ENCODE data around the gene USP21.
"Not testable (repeated sequence)": the region's sequence is repeated elsewhere in the genome, so short reads cannot be mapped to it uniquely, and the experiment has no call there.

The USP21 gene, protein sequence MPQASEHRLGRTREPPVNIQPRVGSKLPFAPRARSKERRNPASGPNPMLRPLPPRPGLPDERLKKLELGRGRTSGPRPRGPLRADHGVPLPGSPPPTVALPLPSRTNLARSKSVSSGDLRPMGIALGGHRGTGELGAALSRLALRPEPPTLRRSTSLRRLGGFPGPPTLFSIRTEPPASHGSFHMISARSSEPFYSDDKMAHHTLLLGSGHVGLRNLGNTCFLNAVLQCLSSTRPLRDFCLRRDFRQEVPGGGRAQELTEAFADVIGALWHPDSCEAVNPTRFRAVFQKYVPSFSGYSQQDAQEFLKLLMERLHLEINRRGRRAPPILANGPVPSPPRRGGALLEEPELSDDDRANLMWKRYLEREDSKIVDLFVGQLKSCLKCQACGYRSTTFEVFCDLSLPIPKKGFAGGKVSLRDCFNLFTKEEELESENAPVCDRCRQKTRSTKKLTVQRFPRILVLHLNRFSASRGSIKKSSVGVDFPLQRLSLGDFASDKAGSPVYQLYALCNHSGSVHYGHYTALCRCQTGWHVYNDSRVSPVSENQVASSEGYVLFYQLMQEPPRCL

DNA sequence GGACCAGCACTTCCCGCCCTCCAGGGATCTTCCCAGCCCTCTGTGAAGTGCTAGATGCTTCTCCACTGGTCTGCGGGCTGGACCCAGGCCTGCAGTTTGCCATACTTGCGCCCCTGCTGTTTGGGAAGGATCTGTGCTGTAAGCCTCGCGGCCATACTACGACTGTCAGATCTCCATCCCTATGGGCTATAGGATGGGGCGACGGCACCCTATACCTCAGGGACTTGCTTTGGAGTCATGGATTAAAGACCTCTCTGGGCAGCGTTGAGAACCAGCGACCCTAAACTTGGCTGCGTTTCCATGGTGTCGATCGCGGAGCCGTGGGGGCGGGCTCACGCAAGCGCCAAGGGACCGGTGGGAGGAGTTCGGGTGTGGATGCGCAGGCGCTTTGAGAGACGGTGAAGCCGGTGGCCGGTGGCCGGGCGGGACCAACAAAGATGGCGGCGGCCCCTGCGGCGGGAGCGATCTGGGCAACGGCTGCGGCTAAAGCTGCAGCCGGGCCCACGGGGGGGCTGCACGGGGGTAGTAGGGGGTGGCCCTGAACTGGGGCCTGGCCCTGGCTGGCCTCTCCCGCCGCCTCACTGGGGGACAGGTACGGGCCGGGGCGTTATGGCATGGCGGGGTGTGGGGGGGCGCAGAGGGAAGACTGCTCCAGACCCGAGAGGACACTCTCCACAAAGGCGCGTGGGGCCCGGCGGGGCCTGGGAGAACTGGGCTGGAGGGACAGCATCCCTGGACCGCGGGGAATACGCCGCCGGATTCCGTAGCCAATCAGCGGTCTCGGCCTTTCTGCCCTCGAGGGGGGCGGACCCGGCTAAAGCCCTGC, at the start of gene USP21:
Gene USP21 (plus strand): TSS at position 414 of the 826 bp plus-strand sequence. CDS start 1,141 bp downstream, outside the sequence.
- DNase-seq, result peak; percentile 48 to 81

DNA sequence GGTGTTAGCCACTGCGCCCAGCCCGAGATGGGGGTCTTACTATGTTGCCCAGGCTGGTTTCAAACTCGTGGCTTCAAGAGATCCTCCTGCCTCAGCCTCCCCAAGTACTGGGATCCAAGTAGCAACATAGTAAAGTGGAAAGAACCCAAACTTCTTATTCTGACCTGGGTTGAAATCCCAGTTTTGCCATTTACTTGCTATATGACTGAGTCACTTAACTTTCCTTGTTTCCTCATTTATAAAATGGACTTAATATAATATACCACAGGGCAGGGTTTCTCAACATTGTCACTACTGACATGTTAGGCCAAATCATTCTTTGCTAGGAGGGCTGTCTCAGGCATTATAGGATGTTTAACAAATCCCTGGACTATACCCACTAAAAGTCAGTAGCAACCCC, 48.2 kb upstream of the USP21 start:
- no peak for DNase-seq

DNA sequence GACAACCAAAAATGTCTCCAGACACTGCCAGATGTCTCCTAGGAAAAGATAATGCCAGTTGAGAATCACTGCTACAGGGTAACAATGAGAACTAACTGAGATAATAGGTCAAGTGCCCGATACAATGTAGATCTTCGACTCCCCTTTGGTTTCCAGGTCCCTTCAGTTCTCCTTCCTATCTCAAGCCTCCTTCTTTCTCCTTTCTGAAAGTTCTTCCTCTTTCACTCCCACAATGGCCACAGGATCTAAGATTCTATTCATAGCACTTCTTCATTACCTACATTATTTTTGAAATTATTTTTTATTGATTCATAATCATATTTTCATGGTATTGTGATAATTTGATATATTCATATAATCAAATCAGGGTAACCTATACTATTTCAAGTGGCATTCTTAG, 47.8 kb upstream of the USP21 start:
- DNase-seq, result no peak

DNA sequence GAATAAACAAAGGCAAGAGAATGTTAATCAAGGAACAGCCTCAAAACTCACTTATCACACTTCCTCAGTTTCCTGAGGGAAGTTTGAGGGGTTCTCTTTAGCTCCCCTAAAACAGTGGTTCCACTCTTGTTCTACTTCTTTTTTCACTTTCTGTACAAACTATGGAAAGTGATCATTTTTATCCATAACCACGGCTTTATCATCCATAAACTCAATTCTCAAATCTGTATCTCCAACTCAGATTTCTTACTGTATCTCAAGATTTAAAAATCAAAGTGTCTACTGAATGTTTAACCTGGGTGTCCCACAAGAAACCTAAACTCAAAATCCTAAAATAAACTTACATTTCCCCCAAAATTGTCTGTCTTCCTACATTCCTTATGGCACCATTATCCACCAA, 45.4 kb upstream of the USP21 start:
- no peak for DNase-seq

DNA sequence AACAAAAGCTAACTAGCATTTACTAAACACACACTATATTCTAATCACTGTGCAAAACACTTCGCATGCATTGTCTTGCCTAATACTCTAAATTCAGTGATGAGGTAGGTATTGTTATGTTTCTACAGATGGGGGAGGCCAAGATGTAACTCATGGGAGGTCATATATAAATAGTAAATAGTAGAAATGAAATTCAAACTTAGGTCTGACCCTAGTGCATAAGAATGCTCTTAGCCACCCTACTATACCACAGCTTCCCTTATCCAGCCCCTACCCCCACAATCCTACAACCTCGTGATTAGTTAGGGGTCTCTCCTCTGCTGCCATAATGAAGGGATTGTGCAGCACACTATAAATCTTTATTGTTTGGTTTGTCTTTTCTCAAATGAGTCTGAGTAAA, 44.7 kb upstream of the USP21 start:
- DNase-seq, result no peak

DNA sequence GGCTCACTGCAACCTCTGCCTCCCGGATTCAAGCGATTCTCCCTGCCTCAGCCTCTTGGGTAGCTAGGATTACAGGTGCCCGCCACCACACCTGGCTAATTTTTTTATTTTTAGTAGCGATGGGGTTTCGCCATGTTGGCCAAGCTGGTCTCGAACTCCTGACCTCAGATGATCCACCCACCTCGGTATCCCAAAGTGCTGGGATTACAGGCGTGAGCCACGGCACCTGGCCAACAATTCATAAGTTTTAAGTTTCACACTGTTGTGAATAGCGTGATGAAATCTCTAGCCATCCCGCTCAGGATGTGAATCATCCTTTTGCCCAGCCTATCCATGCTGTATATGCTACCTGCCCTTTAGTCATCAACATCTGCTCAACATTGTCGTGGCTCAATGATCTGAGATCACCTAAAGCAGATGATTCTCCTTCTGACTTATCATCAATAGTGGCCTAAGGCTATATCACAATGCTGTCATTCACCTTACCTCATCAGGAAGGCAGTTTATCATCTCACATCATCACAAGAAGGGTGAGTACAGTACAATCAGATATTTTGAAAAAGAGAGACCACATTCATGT, 44.1 kb upstream of the USP21 start:
- DNase-seq, result peak; percentile 78 to 87

DNA sequence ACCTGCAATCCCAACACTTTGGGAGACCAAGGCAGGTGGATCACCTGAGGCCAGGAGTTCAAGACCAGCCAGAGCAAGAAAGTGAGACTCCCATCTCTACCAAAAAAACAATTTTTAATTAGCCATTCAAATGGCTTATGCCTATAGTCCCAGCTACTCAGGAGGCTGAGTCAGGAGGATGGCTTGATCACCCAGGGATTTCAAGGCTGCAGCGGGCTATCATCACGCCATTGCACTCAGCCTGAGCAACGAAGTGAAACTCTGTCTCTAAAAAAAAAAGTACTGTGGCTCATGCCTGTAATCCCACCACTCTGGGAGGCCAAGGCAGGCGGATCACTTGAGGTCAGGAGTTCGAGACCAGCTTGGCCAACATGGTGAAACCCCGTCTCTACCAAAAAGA, 43.3 kb upstream of the USP21 start:
- DNase-seq, result not testable (repeated sequence)

DNA sequence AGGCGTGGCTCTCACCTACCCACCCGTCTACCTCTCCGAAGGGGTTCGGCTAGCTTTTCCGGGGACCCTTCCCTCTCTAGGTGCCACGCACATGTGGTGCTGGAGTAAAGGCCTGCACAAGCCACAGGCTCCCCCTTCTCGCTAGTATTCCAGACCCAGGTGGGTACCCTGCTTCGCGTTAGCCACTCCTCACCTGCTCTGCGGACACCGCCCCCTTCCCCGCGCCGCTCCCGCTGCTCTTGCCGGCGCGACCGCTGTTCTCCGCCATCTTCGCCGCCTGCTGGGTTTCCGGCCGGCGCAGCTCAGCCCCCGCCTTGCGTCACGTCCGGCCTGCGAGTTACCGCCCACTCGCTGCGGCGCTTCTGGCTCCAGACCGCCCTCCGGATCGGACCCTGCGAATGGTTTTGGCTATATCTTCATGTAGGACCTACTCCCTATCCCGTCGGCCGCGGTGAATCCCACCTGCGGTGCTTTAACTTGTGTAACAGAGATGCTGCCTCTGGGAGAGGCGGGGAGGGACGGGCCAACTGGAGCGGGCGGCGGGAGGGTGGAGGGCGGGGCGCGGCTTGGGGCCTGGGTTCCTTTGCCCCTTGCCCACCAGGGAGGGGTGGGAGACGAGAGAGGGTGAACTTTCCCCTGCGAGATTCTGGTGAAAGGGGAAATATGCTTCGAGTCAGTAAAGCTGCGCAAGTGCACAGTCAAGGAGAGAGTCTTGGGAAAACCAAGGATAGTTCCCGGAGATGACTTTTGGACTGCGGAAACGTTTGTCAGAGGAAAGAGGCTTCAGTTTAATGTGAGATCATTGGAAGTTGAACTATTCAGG, 41.3 kb upstream of the USP21 start, which contains the start of the genes NIT1 and PFDN2:
Gene NIT1 (plus strand): TSS at position 347 of the 823 bp plus-strand sequence. CDS start 72 bp downstream, at position 419.
Gene PFDN2 (minus strand): TSS at position 279 of the 823 bp plus-strand sequence. CDS start 11 bp downstream, at position 268.
- peak; percentile 50 to 70 for DNase-seq

DNA sequence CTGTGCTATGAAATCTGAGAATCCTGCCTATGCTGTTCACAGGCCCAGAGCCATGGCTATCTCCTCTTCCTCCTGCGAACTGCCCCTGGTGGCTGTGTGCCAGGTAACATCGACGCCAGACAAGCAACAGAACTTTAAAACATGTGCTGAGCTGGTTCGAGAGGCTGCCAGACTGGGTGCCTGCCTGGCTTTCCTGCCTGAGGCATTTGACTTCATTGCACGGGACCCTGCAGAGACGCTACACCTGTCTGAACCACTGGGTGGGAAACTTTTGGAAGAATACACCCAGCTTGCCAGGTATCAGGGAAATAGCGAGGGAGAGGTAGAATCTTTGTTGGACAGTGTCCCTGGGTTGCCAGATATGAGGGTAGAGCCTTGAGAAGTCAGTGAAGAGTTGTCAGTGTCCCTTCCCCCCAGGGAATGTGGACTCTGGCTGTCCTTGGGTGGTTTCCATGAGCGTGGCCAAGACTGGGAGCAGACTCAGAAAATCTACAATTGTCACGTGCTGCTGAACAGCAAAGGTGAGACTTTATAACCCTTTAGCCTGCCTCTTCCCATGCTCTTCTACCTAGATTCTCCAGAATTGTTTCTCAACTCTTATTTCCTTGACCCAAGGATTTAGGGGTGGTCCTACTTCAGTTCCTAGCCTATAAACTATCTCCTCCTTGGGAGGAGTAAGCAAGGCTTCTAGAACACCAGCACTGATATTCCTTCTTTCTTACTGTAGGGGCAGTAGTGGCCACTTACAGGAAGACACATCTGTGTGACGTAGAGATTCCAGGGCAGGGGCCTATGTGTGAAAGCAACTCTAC, 40.0 kb upstream of the USP21 start:
- DNase-seq, result peak; percentile 39 to 78

DNA sequence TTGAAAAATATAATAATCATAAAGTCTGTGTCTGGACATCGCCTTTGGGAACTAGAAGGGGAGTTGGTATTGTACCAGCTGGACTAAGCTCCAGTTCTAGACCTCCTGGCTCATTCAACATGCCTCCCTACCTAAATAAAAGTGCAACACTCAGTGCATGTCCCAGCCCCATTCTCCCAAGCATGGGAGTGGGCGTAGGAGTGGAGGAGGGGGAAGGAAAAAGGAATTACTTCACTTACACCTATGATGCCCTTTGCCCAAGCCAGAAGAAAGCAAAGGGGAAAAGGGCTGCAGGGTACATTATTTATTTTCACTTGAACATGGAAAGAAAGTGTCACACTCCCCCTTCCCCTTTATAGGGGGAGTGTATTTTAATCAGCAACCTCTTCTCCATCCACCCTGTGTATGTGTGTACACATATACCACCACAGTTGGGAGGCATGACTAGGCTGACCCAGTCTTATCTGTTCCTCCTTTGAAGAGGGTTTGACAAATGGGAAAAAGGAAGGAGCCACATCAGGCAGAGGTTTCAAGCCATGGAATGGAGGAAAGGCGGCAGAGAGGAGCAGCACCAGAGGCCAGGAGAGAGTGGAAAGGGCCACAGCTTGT, 38.2 kb upstream of the USP21 start:
- no peak for DNase-seq

DNA sequence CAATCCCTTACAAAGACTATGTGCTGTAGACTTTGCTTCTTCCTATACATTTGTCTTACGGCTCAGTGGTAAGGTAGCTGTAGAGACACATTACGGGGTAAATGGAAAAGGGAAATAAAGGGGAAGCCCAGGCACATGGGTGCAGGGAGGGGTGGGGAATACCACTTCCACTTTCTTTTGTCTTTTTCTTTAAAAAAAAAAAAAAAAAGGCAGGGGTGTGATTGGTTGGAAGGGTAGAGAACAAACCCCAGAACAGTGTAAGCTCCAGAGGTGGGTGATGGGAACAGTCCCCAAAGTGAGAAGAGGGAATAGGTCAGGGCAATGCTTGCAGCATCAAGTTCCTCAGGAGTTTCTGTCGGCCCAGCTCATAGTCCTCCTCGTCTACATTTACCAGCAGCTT, 37.5 kb upstream of the USP21 start:
- DNase-seq, result no peak

DNA sequence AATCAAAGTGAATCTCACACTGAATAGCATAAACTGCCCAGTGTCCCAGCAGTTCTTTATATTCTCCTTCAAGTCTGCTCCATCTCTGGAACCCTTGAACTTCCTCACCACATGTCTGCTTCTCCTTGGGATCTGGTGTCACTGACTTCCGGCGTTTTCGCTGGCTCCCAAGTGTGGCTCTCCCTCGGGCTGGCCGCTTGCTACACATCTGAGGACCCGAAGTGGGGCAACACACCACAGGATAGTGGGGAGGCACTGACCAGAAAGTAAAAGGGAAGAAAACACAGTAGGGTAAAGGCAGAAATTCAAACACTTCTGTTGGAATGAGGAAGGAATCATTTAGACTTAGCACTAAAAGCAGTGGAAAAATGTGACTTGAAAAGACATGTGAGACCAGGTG, 36.3 kb upstream of the USP21 start:
- DNase-seq, result no peak

DNA sequence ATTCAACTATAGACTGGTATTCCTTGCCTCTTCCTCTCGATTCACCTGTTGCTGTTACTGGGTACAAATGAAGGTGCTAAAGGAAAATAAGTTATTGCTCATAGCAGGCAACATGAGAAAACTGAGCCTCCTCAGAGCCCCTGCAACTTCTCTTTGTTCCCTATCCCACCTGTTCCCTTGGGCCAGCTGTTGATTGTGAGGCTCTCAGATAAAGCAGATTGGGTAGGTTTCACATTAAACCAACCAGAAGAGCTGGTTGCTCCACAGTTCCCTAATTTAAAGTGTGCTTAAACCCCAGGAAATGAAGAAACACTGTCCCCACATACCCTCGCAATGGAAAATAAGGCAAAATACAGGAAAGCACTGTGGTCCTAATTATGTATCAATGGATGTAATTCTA, 31.7 kb upstream of the USP21 start:
- DNase-seq, result no peak

DNA sequence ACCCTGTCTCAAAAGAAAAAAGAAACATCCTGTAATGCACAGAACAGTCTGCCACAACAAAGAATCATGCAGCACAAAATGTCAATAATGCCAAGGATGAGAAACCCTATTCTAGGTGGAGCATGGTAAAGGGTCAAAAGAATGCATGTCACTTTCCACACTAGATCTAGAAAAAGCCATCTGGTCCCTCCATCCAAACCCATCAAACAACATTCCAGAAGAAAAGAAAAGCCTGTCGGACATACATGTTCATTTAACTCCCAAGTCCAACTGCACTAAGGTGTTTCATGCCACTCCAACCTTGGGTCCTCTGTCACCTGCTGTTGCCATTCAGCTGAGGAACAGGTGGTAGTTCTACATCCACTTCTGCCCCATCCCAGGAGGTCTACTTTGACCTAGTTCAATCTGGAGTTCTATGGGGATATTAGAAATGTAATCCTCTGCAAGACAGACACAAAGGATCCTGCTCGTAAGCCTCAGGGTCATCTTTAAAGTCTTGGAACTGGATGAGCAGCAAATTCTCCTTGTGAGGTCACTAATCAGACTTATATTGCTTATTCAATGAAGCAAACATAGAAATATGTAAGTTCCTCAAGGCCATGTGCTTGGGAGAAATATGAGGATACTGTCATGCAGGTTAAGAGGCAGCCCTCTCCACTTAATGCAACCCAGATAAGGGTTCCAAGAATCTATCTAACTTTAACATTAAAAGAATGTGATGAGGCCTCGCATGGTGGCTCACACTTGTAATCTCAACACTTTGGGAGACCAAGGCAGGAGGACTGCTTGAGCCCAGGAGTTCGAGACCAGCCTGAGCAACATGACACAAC, 30.5 kb upstream of the USP21 start:
- no peak for DNase-seq

DNA sequence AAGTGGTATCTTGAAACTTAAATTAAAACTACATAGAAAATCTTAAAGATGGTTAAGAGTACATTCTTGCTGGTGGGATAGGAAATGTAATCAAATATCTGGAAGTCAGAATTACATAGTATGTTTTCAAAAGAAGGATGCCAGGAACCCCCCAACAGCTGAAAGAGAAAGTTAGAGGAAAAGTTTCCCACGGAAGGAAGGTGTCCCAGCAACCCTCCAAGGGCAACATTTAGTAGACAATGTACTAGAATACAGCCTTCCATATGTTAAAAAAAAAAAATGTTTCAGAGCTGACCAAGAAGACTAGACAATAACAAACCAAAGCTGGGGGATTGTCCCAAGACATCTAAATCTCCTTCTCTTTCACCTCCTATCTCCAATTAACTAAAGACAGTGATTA, 29.0 kb upstream of the USP21 start:
- DNase-seq, result no peak

DNA sequence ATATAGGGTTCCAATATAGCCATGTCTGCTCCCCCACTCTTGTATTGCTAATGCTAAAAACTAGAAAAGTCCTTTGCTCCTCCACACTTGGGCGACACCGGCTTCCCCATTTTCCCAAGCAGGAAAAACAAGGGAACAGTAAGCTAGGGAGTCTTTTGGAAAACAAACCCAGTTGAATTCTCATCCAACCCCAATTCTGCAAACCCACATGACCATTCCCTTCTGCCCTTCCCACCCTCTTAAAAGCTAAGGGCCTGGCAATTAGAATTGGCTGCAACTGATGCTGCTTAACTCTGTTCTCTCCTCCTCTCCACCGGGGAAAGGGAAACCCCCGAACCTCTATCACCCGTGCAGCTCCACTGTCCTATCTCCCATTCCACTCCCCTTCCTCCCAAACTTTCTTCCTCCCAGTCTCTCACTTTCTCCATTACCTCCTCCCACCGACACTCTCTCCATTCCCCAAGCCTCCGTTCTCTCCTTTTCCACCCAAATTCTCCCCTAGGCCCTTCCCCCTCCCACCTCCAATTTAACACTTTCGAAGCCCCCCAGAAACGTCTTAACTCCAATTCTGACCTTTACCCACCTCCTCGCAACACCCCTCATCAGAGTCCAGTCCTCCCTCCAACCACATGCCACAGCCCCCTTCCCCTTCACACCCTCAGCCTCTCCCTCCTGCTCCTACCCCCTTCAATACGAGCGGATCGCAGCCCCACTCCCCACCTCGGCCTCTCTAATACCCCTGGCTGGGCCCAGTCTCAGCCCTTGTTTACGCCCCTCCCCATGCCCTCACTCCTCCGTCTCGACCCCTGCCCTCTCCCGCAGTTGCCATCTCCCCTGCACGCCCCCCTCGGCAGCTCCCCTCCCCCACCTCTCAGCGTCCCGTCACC, 27.5 kb upstream of the USP21 start:
- DNase-seq, result peak in 1 of 2 experiments; percentile 6

DNA sequence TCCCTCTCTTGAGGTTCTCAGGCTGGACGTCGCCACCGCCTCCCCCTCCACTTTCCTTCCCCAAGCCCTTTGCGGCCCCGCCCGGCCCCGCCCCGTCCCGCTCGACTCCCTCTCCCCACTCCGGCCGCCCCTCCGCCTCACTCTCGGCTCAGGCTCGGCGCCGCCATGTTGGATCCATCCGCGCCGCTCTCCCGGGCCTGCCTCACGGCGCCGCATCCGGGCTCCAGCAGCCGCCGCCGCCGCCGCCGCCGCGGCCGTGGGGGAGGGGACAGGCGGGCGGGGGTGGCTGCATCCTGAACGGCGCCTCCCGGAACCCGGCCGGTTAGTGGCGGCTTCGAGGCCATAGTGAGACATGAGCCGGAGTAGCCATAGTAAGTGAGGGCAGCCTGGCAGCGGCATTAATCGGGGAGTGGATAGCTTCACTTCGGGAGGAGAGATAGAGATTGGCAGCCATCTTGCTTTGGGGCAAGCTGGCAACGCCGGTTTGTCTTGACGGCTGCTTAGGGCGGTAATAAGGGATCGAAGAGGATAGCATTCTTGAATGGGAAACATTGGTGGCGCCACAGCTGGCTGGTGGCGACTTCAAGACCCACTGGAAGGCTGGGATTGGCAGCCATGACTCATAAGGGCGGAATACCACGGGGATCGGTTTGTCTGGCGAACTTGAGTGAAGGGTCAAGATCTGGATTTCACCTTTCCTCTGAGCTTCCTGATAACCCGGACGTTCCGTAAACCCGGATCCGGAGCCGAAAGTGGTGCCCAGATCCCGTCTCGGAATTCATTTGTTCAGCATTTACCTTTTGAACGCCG, 26.7 kb upstream of the USP21 start, which contains the start of gene DEDD:
Gene DEDD (minus strand): TSS at position 258 of the 810 bp plus-strand sequence. CDS start 8,205 bp downstream, outside the sequence.
- DNase-seq, result peak; percentile 55 to 89
